Activated B cell treated with CpG ODN at 0.5 μM for 24 hours (primary cell): ENCODE measurements around the gene FLII. TPM values are rescaled to one million over a fixed set of nuclear protein-coding genes. Genes with fewer than 3 reads are reported as not detected.

Experiments
- ATAC-seq: fragments of 200-7000 bp; cut with Tn5 transposase; one replicate; pipeline ENCODE4 v1.10.0; 2021; ENCODE audit warnings: low read depth, mild to moderate bottlenecking, moderate library complexity
- CTCF ChIA-PET: fragments of 350-600 bp; sonication (Branson Sonifier 250); formaldehyde crosslinking; loops from one replicate; lab custom pipeline; 2021; ENCODE audit warnings: antibody characterized with exemption; lab: Charles Lee
- POLR2A ChIA-PET: fragments of 350-600 bp; sonication (Branson Sonifier 250); formaldehyde crosslinking; loops from one replicate; lab custom pipeline; 2021; ENCODE audit warnings: antibody characterized with exemption; lab: Charles Lee
- DNase-seq: peaks from one replicate; pipeline ENCODE4 v3.0.0; 2022
- H3K27ac Mint-ChIP-seq: one replicate; pipeline ENCODE4 v1.8.0; 2020; ENCODE audit warnings: mixed read lengths
- H3K27me3 Mint-ChIP-seq: one replicate; pipeline ENCODE4 v1.8.0; 2021; ENCODE audit warnings: mixed read lengths
- H3K36me3 Mint-ChIP-seq: one replicate; pipeline ENCODE4 v1.8.0; 2021; ENCODE audit warnings: low read depth, mixed read lengths
- H3K4me1 Mint-ChIP-seq: one replicate; pipeline ENCODE4 v1.8.0; 2021; ENCODE audit warnings: mixed read lengths
- H3K4me3 Mint-ChIP-seq: one replicate; pipeline ENCODE4 v1.8.0; 2020; ENCODE audit warnings: mild to moderate bottlenecking, mixed read lengths
- H3K9me3 Mint-ChIP-seq: one replicate; pipeline ENCODE4 v1.8.0; 2020; ENCODE audit warnings: mixed read lengths
- CTCF ChIP-seq: fragments of 200-600 bp; IDR thresholded peaks from one replicate; pipeline ENCODE4 v1.8.0; 2022; ENCODE audit warnings: antibody characterized with exemption, mild to moderate bottlenecking
- intact Hi-C: fragments of 100-400 bp; cut with micrococcal nuclease; formaldehyde crosslinking; loops from one replicate; pipeline ENCODE4 v1.15.1; 2024
- total RNA-seq: library from RNA; stranded (reverse); gene quantifications from 2 replicates; pipeline ENCODE4 v1.2.3, GENCODE V29; 2022

The FLII gene
- total RNA-seq, 1 donor from 2014 or later, result 291 TPM

GRCh38 chr17:18245038-18245776 is 13.3 kb downstream of the FLII start:
- no peak for DNase-seq
- Mint-ChIP-seq H3K4me1 (peaks cover 6% of the 10 kb centered on the region), H3K9me3 (no peaks in the 10 kb centered on the region), H3K4me3 (no peak overlapping the region), H3K27me3 (no peaks in the 10 kb centered on the region), H3K36me3 (peaks cover 53% of the 10 kb centered on the region), H3K27ac (no peak overlapping the region)
- POLR2A ChIA-PET, result no interaction called here
- intact Hi-C loops, result loop anchor here (5.0 kb wide), 1 partner anchor 117 kb away; the partner anchor contains the start of gene SHMT1
- TF ChIP-seq CTCF, result no peak
- CTCF ChIA-PET, result no interaction called here
- ATAC-seq, result no peak

- Mint-ChIP-seq H3K27me3 (no peaks in the 10 kb centered on the region), H3K4me3 (no peak overlapping the region), H3K36me3 (peaks cover 32% of the 10 kb centered on the region), H3K4me1 (no peaks in the 10 kb centered on the region), H3K9me3 (no peaks in the 10 kb centered on the region), H3K27ac (no peak overlapping the region)
- intact Hi-C loops, result no loop called here
- ChIA-PET POLR2A (no interaction called here), CTCF (no interaction called here)
- TF ChIP-seq CTCF, result no peak
- DNase-seq (no peak), ATAC-seq (no peak)
Measured at GRCh38 chr17:18241229-18241871, 17.2 kb downstream of the FLII start.

GRCh38 chr17:18240449-18240848 is 18.1 kb downstream of the FLII start:
- H3K36me3 Mint-ChIP-seq, result peaks cover 32% of the 10 kb centered on the region
- intact Hi-C loops, result no loop called here
- H3K4me1 Mint-ChIP-seq, result no peaks in the 10 kb centered on the region
- ChIA-PET CTCF (no interaction called here), POLR2A (no interaction called here)
- no peak overlapping the region for H3K27ac Mint-ChIP-seq
- no peaks in the 10 kb centered on the region for H3K9me3 Mint-ChIP-seq
- TF ChIP-seq CTCF, result no peak
- DNase-seq (no peak), ATAC-seq (no peak)
- H3K27me3 Mint-ChIP-seq, result no peaks in the 10 kb centered on the region
- H3K4me3 Mint-ChIP-seq, result no peak overlapping the region

DNA sequence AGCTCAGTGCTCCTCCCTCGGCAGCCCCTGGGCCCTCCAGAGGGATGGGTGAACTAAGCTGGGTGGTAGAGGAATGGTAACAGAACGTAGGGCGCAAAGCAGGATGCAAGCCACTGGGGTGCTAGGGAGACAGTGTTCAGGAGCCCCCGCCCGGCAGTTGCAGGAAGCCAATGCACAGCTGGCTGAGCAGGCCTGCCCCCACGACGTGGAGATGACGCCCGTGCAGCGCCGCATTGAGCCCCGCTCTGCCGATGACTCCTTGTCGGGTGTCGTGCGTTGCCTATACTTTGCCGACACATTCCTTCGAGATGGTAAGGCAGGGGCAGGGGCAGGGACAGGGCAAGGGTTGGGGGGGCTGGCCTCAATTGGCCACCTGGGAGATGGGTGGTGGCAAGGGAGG is 20.2 kb downstream of the FLII start:
- Mint-ChIP-seq H3K27me3 (no peaks in the 10 kb centered on the region), H3K4me1 (no peaks in the 10 kb centered on the region), H3K27ac (no peak overlapping the region), H3K36me3 (peaks cover 38% of the 10 kb centered on the region), H3K9me3 (no peaks in the 10 kb centered on the region), H3K4me3 (no peak overlapping the region)
- TF ChIP-seq CTCF, result no peak
- CTCF ChIA-PET, result no interaction called here
- POLR2A ChIA-PET, result interaction anchor here (0.7 kb wide), 1 partner anchor 38 kb away, joined by 4 read pairs; no protein-coding TSS in a partner anchor
- DNase-seq, result no peak
- intact Hi-C loops, result no loop called here
- no peak for ATAC-seq

- CTCF ChIA-PET, result no interaction called here
Measured at GRCh38 chr17:18237461-18237860, 21.1 kb downstream of the FLII start.

More at GRCh38 chr17:18237461-18237860, 21.1 kb downstream of the FLII start:
- ATAC-seq (no peak), DNase-seq (no peak)
- H3K4me1 Mint-ChIP-seq, result no peaks in the 10 kb centered on the region
- no peak overlapping the region for H3K4me3 Mint-ChIP-seq
- H3K36me3 Mint-ChIP-seq, result peaks cover 38% of the 10 kb centered on the region
- no peak for TF ChIP-seq CTCF
- no peak overlapping the region for H3K27ac Mint-ChIP-seq
- POLR2A ChIA-PET, result interaction anchor here (0.5 to 0.7 kb wide), 2 partner anchors 15 to 39 kb away, joined by 3 to 4 read pairs; no protein-coding TSS in a partner anchor
- intact Hi-C loops, result no loop called here
- no peaks in the 10 kb centered on the region for H3K9me3 Mint-ChIP-seq
- H3K27me3 Mint-ChIP-seq, result no peaks in the 10 kb centered on the region
